GM10266 (cell line): ENCODE measurements around the gene RPS21.
"Not testable (repeated sequence)": the region's sequence is repeated elsewhere in the genome, so short reads cannot be mapped to it uniquely, and the experiment has no call there.

ENCODE experiments used
- DNase-seq: peaks from one replicate; pipeline ENCODE4 v3.0.0; 2012; ENCODE audit errors: extremely low spot score
- CTCF ChIP-seq: IDR thresholded peaks from 2 replicates; pipeline ENCODE4 v1.5.1; 2012; ENCODE audit warnings: mild to moderate bottlenecking, low read depth; ENCODE audit not compliant: control insufficient read depth, insufficient read depth; ENCODE audit errors: missing control alignments

RPS21 gene

GRCh38 chr20:62425281-62426058 is 38.6 kb downstream of the RPS21 start:
- no peak for TF ChIP-seq CTCF
- no peak for DNase-seq

- DNase-seq, result not testable (repeated sequence)
Observed at GRCh38 chr20:62426059-62426348, 39.1 kb downstream of the RPS21 start.

DNA sequence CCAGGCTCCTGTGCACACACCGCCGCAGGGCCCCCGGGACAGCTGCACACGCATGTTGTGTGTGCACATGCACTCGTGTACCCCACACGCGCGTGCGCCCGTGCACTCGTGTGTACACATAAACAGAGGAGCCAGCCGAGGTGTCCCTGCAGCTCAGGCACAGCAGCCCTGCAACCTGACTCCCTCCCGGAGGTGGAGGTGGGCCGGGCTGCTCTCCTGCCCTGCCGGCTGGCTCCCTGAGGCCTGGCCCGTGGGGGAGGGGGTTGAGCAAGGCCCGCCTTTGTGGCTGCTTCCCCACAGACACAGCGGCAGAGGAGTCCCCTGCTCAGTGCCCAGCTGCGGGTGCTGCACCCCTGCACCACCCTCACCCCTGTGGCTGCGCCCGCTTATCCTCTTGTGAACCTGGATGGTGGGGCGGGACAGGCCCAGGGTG is 39.8 kb downstream of the RPS21 start:
- TF ChIP-seq CTCF, result no peak

GRCh38 chr20:62427172-62428001 is 40.5 kb downstream of the RPS21 start, which contains the start of gene RBBP8NL:
TSS of gene RBBP8NL (minus strand) at chr20:62427539. CDS start at chr20:62419647, 7,892 bp downstream.
- TF ChIP-seq CTCF, result no peak
- no peak for DNase-seq

More for the DNA sequence above, 39.8 kb downstream of the RPS21 start:
- DNase-seq, result no peak

- no peak for TF ChIP-seq CTCF
- DNase-seq, result no peak
Observed at GRCh38 chr20:62428002-62428372, 41.1 kb downstream of the RPS21 start.

DNA sequence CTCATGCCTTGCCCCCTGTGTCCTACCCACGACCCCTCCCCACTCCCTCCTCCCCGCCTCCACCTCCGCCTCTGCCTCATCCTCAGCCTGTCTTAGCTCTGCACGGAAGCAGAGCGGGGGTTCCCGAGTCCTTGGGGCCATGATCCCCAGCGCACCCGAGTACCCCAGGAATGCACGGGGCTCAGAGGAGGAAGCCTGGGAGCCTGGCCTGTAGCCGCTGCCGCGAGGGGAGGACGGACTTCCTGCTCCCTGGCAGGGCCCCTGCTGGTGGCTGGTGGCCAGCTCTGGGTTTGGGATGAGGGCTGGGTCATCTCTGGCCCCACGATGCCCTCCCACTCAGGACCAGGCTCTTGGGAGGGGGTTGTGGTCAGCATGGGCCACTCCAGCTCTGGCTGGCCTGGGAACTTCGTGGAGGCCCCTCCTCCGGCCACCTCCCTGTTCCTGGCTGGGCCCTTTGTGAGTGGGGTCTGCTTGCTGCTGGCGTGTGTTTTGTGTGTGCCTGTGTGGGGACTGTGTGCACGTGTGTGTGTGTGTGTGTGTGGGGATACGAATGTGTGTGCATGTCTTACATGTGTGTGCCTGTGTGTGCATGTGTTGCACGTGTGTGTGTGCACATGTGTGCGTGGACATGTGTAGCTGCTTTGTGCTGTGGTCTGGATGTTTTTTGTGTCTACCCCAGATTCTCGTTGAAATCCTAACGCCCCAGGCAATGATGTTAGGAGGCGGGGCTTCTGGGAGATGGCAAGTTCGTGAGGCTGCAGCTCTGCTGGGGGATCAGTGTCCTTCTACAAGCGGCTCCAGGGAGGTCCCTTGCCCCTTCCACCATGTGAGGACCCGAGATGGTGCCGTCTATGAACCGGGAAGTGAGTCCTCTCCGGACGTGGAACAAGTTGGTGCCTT is 41.7 kb downstream of the RPS21 start:
- DNase-seq, result no peak
- TF ChIP-seq CTCF, result no peak
